Right cardiac atrium (tissue), 5 donors: ENCODE measurements around the gene PTPRG. TPM values are rescaled to one million over a fixed set of nuclear protein-coding genes. Genes with fewer than 3 reads are reported as not detected.
A peak's percentile ranks its signal among the peaks of the same experiment; 100 is the strongest.

Experiments used
- ATAC-seq, 2 donors: fragments of 200-7000 bp; cut with Tn5 transposase; one replicate each; pipeline versions ENCODE4 v1.8.0 to v1.9.1; 2020; ENCODE audit warnings: moderate library complexity in 2 of 2, mild to moderate bottlenecking in 1 of 2
- DNase-seq, 3 donors: peaks; one replicate each; pipeline ENCODE4 v3.0.0-alpha.2; 2020
- H3K27ac ChIP-seq: one replicate; pipeline ENCODE4 v1.5.1; 2013; ENCODE audit warnings: mild to moderate bottlenecking, low read length, control low read depth, moderate library complexity
- H3K27me3 ChIP-seq: one replicate; pipeline ENCODE4 v1.6.1; 2013; ENCODE audit not compliant: control insufficient read depth, insufficient read depth
- H3K4me1 ChIP-seq: one replicate; pipeline ENCODE4 v1.6.1; 2013; ENCODE audit warnings: low read length; ENCODE audit not compliant: control insufficient read depth, insufficient read depth
- H3K4me3 ChIP-seq: one replicate; pipeline ENCODE4 v1.5.1; 2013; ENCODE audit warnings: low read length, control low read depth
- H3K9me3 ChIP-seq: one replicate; pipeline ENCODE4 v1.6.1; 2013; ENCODE audit warnings: low read length; ENCODE audit not compliant: control insufficient read depth
- WGBS: extraction: QIAGEN DNeasy Blood & Tissue Kit; methylation state at CpG from one replicate; pipeline ENCODE4 v1.1.7; 2013; 5-methylcytosine and 5-hydroxymethylcytosine counted together
- intact Hi-C, 4 donors: fragments of 100-400 bp; cut with DNase I; formaldehyde crosslinking; loops; one replicate each; pipeline versions ENCODE4 v1.11.0 to v1.14.0; 2022 to 2023
- polyA plus RNA-seq: library from polyadenylated mRNA; stranded (reverse); fragments of 200-250 nt; gene quantifications from one replicate; pipeline ENCODE4 v1.2.3, GENCODE V29; 2013
- total RNA-seq, 4 donors: library from RNA; stranded (reverse); fragmentation: NEBNext Ultra II Directional; extraction: Animal tissue kit (Norgen Biotek cat#: 25700); gene quantifications; one replicate each; pipeline ENCODE4 v1.2.1, GENCODE V29; 2021
- donor health status: healthy with polysubstance abuse.
- donor health status: DM: no; HTN: yes; CAD: no.
- donor health status: DM: no; HTN: no; CAD: no.
- donor health status: DM: no; HTN: yes; CAD: no; lungs with severe emphysema.
- donor health status: DM: yes; HTN: yes; CAD: no.

The PTPRG gene
- total and polyA plus RNA-seq, 5 donors = 8.6 to 50.7 (median 32.3) TPM

- WGBS = 94% methylated on average over 2 of the region's 2 CpGs
- no peak for DNase-seq
- peaks cover 6% of the 10 kb centered on the region for H3K4me1 ChIP-seq
- intact Hi-C loops = no loop called here
- H3K27me3 ChIP-seq = no peaks in the 10 kb centered on the region
- ATAC-seq = no peak
- H3K4me3 ChIP-seq = no peak overlapping the region
- no peak overlapping the region for H3K27ac ChIP-seq
- no peaks in the 10 kb centered on the region for H3K9me3 ChIP-seq
Observed at GRCh38 chr3:62171789-62172188, 610.4 kb downstream of the PTPRG start.

DNA sequence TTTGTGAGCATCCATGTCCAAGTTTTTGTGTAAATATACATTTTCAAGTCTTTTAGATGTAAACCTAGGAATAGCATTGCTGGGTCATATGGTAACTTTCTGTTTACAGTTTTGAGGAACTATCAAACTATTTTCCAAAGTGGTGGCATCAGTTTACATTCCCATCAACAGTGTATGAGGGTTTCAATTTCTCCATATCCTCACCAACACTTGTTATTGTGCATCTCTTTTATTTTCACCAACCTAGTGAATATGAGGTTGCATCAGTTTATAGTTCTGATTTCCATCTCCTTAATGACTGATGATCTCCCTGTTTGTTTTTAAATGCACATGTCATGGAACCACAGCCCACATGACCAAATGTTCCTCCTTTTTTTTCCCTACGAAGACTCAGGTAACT lies 610.8 kb downstream of the PTPRG start:
- intact Hi-C loops = no loop called here
- no peak for ATAC-seq
- Histone ChIP-seq H3K27ac (no peak overlapping the region), H3K4me3 (no peak overlapping the region), H3K4me1 (peaks cover 6% of the 10 kb centered on the region), H3K9me3 (no peaks in the 10 kb centered on the region), H3K27me3 (no peaks in the 10 kb centered on the region)
- DNase-seq = no peak
- 100% methylated on average over 1 of the region's 1 CpG for WGBS

- 54% methylated on average over 7 of the region's 7 CpGs for WGBS
- H3K4me1 ChIP-seq = peaks cover 3% of the 10 kb centered on the region
- DNase-seq (no peak), ATAC-seq (no peak)
- no peak overlapping the region for H3K4me3 ChIP-seq
- no peaks in the 10 kb centered on the region for H3K27me3 ChIP-seq
- H3K27ac ChIP-seq = no peak overlapping the region
- intact Hi-C loops = no loop called here
- no peaks in the 10 kb centered on the region for H3K9me3 ChIP-seq
Observed at GRCh38 chr3:62173939-62174515, 612.7 kb downstream of the PTPRG start.

GRCh38 chr3:62175161-62175560 lies 613.8 kb downstream of the PTPRG start:
- intact Hi-C loops = no loop called here
- Histone ChIP-seq H3K4me1 (peaks cover 4% of the 10 kb centered on the region), H3K4me3 (no peak overlapping the region), H3K27me3 (no peaks in the 10 kb centered on the region), H3K27ac (no peak overlapping the region), H3K9me3 (no peaks in the 10 kb centered on the region)
- DNase-seq = no peak
- no peak for ATAC-seq
- 95% methylated on average over 6 of the region's 6 CpGs for WGBS

DNA sequence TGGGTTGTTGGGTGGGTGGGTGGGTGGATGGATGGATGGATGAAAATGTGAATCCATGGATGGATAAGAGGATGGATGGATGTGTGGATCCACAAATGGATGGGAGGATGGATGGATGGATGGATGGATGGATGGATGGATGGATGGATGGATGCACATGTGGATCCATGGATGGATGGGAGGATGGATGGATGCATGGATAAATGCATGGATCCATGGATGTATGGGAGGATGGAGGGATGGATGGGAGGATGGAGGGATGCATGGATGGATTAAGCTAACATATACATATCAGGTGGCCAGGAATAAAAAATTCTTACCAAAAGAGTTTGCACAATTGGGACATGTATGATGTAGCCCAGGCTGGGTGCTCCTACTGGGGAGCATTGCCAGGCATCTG lies 616.7 kb downstream of the PTPRG start:
- no peaks in the 10 kb centered on the region for H3K27me3 ChIP-seq
- DNase-seq = no peak
- peaks cover 3% of the 10 kb centered on the region for H3K4me1 ChIP-seq
- no peak overlapping the region for H3K4me3 ChIP-seq
- intact Hi-C loops = no loop called here
- H3K9me3 ChIP-seq = no peaks in the 10 kb centered on the region
- H3K27ac ChIP-seq = no peak overlapping the region
- no peak for ATAC-seq

- peak overlapping the region; percentile 15 for H3K27ac ChIP-seq
- 78% methylated on average over 8 of the region's 8 CpGs for WGBS
- H3K4me1 ChIP-seq = peaks cover 3% of the 10 kb centered on the region
- no peak overlapping the region for H3K4me3 ChIP-seq
- no peaks in the 10 kb centered on the region for H3K27me3 ChIP-seq
- DNase-seq (no peak), ATAC-seq (peak in 1 of 2 donors; percentile 8)
- intact Hi-C loops = no loop called here
- H3K9me3 ChIP-seq = no peaks in the 10 kb centered on the region
Observed at GRCh38 chr3:62178739-62179600, 617.6 kb downstream of the PTPRG start.

GRCh38 chr3:62180514-62180913 lies 619.1 kb downstream of the PTPRG start:
- intact Hi-C loops = loop anchor here in 1 of 4 donors (10.0 kb wide), 1 partner anchor 316 kb away; no protein-coding TSS in a partner anchor
- peak; percentile 34 to 84 for ATAC-seq
- peak overlapping the region; percentile 34 for H3K27ac ChIP-seq

DNA sequence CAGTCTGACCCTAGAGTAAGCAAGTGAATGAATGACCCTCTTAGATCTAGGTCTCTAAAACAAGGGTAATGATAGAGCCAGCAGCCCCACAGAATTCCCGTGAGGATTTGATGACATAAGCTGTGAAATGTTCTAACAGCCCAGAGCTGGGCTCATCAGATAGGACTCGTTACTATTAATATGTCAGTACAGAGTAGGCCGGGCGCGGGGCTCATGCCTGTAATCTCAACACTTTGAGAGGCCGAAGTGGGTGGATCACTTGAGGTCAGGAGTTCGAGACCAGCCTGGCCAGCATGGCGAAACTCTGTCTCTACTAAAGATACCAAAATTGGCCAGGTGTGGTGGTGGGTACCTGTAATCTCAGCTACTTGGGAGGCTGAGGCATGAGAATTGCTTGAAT lies 621.7 kb downstream of the PTPRG start:
- H3K27me3 ChIP-seq = no peaks in the 10 kb centered on the region
- no peak overlapping the region for H3K4me3 ChIP-seq
- DNase-seq = peak in 1 of 3 donors; percentile 75
- no peaks in the 10 kb centered on the region for H3K9me3 ChIP-seq
- no peak overlapping the region for H3K27ac ChIP-seq
- peak in 1 of 2 donors; percentile 8 for ATAC-seq
- 60% methylated on average over 8 of the region's 8 CpGs for WGBS
- H3K4me1 ChIP-seq = peaks cover 6% of the 10 kb centered on the region
- intact Hi-C loops = loop anchor here in 1 of 4 donors (10.0 kb wide), 1 partner anchor 318 kb away; no protein-coding TSS in a partner anchor

More at GRCh38 chr3:62180514-62180913, 619.1 kb downstream of the PTPRG start:
- Histone ChIP-seq H3K27me3 (no peaks in the 10 kb centered on the region), H3K4me3 (no peak overlapping the region), H3K9me3 (no peaks in the 10 kb centered on the region), H3K4me1 (peaks cover 6% of the 10 kb centered on the region)
- no peak for DNase-seq
- 58% methylated on average over 5 of the region's 5 CpGs for WGBS

DNA sequence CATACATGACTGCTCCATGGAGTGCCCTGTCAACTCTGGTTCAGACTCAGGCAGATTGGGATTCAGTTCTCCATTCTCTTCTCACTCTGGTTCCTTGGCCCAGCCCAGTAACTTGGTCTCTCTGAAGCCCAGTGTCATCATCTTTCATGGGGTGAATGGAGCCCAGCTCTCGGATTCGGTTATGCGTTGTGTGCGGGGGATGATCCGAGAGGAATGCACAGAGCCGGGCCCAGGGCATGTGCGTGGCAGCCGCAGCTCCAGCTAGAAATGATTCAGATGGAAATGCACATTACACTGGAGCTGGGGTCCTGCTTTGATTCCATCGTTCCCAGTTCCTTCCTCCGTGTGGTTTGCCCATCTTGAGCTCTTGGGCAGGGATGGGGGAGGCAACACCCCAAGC lies 622.6 kb downstream of the PTPRG start:
- Histone ChIP-seq H3K9me3 (no peaks in the 10 kb centered on the region), H3K4me3 (no peak overlapping the region), H3K4me1 (peaks cover 7% of the 10 kb centered on the region), H3K27ac (no peak overlapping the region), H3K27me3 (no peaks in the 10 kb centered on the region)
- WGBS = 94% methylated on average over 10 of the region's 10 CpGs
- ATAC-seq (no peak), DNase-seq (no peak)
- intact Hi-C loops = loop anchor here in 1 of 4 donors (10.0 kb wide), 1 partner anchor 319 kb away; no protein-coding TSS in a partner anchor

DNA sequence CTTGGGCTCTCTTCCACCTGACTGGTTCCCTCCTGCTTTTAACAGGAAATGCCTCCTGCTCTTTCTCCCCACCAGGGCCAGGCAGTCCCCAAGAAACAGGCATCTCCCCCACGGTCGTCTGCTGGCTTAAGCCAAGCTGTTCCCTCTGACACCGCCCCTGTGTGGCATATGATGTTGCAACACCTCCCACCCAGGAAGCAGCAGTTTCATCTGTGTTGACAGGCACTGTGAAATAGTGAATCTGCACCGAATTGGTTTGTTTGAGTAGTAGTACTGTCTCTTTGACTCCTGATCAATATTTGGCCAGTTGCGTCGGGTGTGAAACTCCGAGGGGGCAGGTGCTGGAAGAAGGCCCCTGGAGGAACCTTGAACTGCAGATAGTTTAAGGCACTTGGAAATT lies 623.2 kb downstream of the PTPRG start:
- intact Hi-C loops = loop anchor here in 1 of 4 donors (10.0 kb wide), 1 partner anchor 320 kb away; no protein-coding TSS in a partner anchor
- ATAC-seq = no peak
- 77% methylated on average over 7 of the region's 7 CpGs for WGBS

GRCh38 chr3:62187022-62187431 lies 625.7 kb downstream of the PTPRG start:
- peak in 2 of 3 donors; percentile 28 to 64 for DNase-seq
- no peak overlapping the region for H3K27ac ChIP-seq
- no peak overlapping the region for H3K4me3 ChIP-seq
- peaks cover 7% of the 10 kb centered on the region for H3K4me1 ChIP-seq
- WGBS = 51% methylated on average over 7 of the region's 7 CpGs
- intact Hi-C loops = loop anchor here (2.0 to 10.0 kb wide), 4 partner anchors 322 to 625 kb away; partner anchors contain the start of gene PTPRG (in 3 of the 4)
- H3K27me3 ChIP-seq = no peaks in the 10 kb centered on the region
- H3K9me3 ChIP-seq = no peaks in the 10 kb centered on the region
- peak; percentile 58 to 82 for ATAC-seq

More for the DNA sequence above, 623.2 kb downstream of the PTPRG start:
- no peaks in the 10 kb centered on the region for H3K27me3 ChIP-seq
- peak in 1 of 3 donors; percentile 37 for DNase-seq
- no peak overlapping the region for H3K27ac ChIP-seq
- no peaks in the 10 kb centered on the region for H3K9me3 ChIP-seq
- no peak overlapping the region for H3K4me3 ChIP-seq
- H3K4me1 ChIP-seq = peaks cover 7% of the 10 kb centered on the region
